HUES64 (cell line): Measurements from ENCODE around the gene WFIKKN1.

ENCODE experiments used
- H3K27ac ChIP-seq: 2 replicates; pipeline ENCODE4 v1.7.0; 2013; ENCODE audit warnings: low read depth, low read length, inconsistent platforms
- H3K27me3 ChIP-seq: 2 replicates; pipeline ENCODE4 v1.6.1; 2013; ENCODE audit warnings: mild to moderate bottlenecking, low read length; ENCODE audit not compliant: insufficient read depth
- H3K36me3 ChIP-seq: 2 replicates; pipeline ENCODE4 v1.6.1; 2013; ENCODE audit warnings: mild to moderate bottlenecking, low read length; ENCODE audit not compliant: insufficient read depth
- H3K4me1 ChIP-seq: 2 replicates; pipeline ENCODE4 v1.6.1; 2013; ENCODE audit warnings: mild to moderate bottlenecking, low read length, moderate library complexity; ENCODE audit not compliant: insufficient read depth
- H3K4me3 ChIP-seq: 2 replicates; pipeline ENCODE4 v1.5.1; 2013; ENCODE audit warnings: mild to moderate bottlenecking, low read length, moderate library complexity
- H3K9ac ChIP-seq: 2 replicates; pipeline ENCODE4 v1.6.1; 2013; ENCODE audit warnings: mild to moderate bottlenecking, low read depth, low read length
- H3K9me3 ChIP-seq: 2 replicates; pipeline ENCODE4 v1.6.1; 2013; ENCODE audit warnings: low read depth, low read length; ENCODE audit not compliant: insufficient read depth
- WGBS: fragments of 150-250, 120-280 bp; methylation state at CpG from one replicate; pipeline ENCODE4 v1.1.7; 2013; ENCODE audit warnings: missing lambda C conversion rate; 5-methylcytosine and 5-hydroxymethylcytosine counted together

The WFIKKN1 gene

DNA sequence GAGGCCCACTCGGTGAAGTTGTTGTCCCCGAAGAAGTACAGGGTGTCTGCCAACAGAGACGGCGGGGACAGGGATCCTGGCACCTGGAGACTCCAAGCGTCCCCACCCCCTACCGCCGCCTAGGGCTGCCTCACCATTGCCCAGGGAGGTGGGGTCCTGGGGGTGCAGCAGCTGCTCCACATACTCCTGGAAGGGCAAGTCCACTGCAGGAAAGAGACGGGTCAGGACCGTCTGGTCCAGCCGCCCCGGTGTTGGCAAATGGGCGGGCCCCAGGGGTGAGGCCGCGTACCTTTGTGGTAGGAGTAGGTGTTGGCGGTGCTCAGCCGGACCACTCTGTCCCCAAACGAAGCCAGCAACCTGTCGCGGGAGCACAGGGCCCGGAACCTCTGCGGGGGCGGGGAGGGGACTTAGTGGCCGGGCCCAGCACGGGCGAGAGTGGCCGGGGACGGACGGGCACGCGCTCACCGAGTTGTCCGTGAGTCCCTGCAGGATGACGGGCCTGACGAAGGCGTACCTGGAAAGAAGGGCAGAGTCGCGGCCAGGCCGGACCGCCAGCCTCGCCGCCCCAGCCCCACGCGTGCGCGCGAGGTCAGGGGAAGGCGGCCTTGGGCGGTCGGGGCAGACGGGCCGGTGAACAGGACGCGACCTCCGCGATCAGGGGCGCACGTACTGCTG is 52.7 kb downstream of the WFIKKN1 start:
- Histone ChIP-seq H3K27me3 (no peaks in the 10 kb centered on the region), H3K4me3 (peak overlapping the region; percentile 83), H3K9ac (peak overlapping the region; percentile 85), H3K9me3 (no peaks in the 10 kb centered on the region), H3K4me1 (peaks cover 10% of the 10 kb centered on the region; the same call in 1 of the 2 replicates), H3K36me3 (peaks cover 40% of the 10 kb centered on the region), H3K27ac (peak overlapping the region; percentile 63; the same call in 1 of the 2 replicates)
- 13% methylated on average over 57 of the region's 57 CpGs for WGBS
